Heart left ventricle (tissue), 16 donors: ENCODE measurements around the gene CHN2. TPM values are rescaled to one million over a fixed set of nuclear protein-coding genes. Genes with fewer than 3 reads are reported as not detected.

Experiments used
- ATAC-seq, 4 donors: fragments of 200-7000 bp; cut with Tn5 transposase; one replicate each; pipeline ENCODE4 v1.9.1; 2020 to 2022; ENCODE audit warnings: moderate library complexity in 4 of 4, mild to moderate bottlenecking in 3 of 4, moderate number of reproducible peaks in 1 of 4
- DNase-seq, 5 donors: peaks; one replicate each; pipeline ENCODE4 v3.0.0-alpha.2; 2020
- H3K27ac ChIP-seq, 12 donors: fragments of 200-600 bp; sonication (generic) in 4 of 12; one replicate each; pipeline versions ENCODE4 v1.5.0 to v1.8.0; 2016 to 2022; ENCODE audit warnings: mild to moderate bottlenecking in 2 of 12
- H3K27me3 ChIP-seq, 9 donors: fragments of 200-600 bp; sonication (generic) in 2 of 9; one replicate each; pipeline versions ENCODE4 v1.5.1 to v1.8.0; 2016 to 2022; ENCODE audit warnings: mild to moderate bottlenecking in 3 of 9
- H3K36me3 ChIP-seq, 9 donors: fragments of 200-600 bp; sonication (generic) in 2 of 9; one replicate each; pipeline versions ENCODE4 v1.5.0 to v1.8.0; 2018 to 2022; ENCODE audit warnings: mild to moderate bottlenecking in 2 of 9
- H3K4me1 ChIP-seq, 12 donors: fragments of 200-600 bp; sonication (generic) in 4 of 12; one replicate each; pipeline versions ENCODE4 v1.5.0 to v1.8.0; 2016 to 2022; ENCODE audit warnings: mild to moderate bottlenecking in 3 of 12
- H3K4me3 ChIP-seq, 12 donors: fragments of 200-600 bp; sonication (generic) in 4 of 12; one replicate each; pipeline versions ENCODE4 v1.5.0 to v1.8.0; 2017 to 2022; ENCODE audit warnings: mild to moderate bottlenecking in 9 of 12, moderate library complexity in 4 of 12
- H3K9me3 ChIP-seq, 12 donors: fragments of 200-600 bp; sonication (generic) in 4 of 12; one replicate each; pipeline versions ENCODE4 v1.5.0 to v1.8.0; 2016 to 2022; ENCODE audit warnings: mild to moderate bottlenecking in 1 of 12
- POLR2A ChIP-seq, 2 donors: fragments of 450-650 bp; IDR thresholded peaks; one replicate each; pipeline ENCODE4 v1.6.1; 2017; ENCODE audit warnings: antibody characterized with exemption in 2 of 2, mild to moderate bottlenecking in 2 of 2, moderate library complexity in 2 of 2
- WGBS, 4 donors: extraction: QIAGEN DNeasy Blood & Tissue Kit in 2 of 4; methylation state at CpG; one replicate each; pipeline versions ENCODE4 v1.1.5 to v1.1.7; 2013 to 2018; 5-methylcytosine and 5-hydroxymethylcytosine counted together
- intact Hi-C, 10 donors: fragments of 100-400 bp; cut with DNase I; formaldehyde crosslinking; loops; one replicate each; pipeline versions ENCODE4 v1.11.1 to v1.14.2; 2022
- polyA plus RNA-seq, 2 donors: library from polyadenylated mRNA; stranded (reverse); fragments of 200-250 nt; gene quantifications; one replicate each; pipeline ENCODE4 v1.2.3, GENCODE V29; 2013
- total RNA-seq, 9 donors: library from RNA; depleted of rRNA in 2 of 9; stranded (reverse); fragments of >200 nt in 2 of 9; fragmentation: NEBNext Ultra II Directional in 3 of 9; extraction: Animal tissue kit (Norgen Biotek cat#: 25700) in 3 of 9; gene quantifications; one replicate each; pipeline versions ENCODE4 v1.1.0 to v1.2.4, GENCODE V29; 2016 to 2023
- TF ChIP-seq, protein P1 (sequence below), 12 donors: fragments of 200-600 bp; sonication (generic) in 4 of 12; IDR thresholded peaks; one replicate each; pipeline versions ENCODE4 v1.5.0 to v1.8.0; 2018 to 2022; ENCODE audit warnings: antibody characterized with exemption in 12 of 12, mild to moderate bottlenecking in 5 of 12
- donor health status: ischemic (EF 13 %, LVEDD 7.1; RV severe dilation, severe dysfunction).
- donor health status: healthy with polysubstance abuse.
- donor health status: DM: no; HTN: yes; CAD: no.
- donor health status: DM: no; HTN: no; CAD: no.
- donor health status: ischemic (EF 25% LVEDD 6.9; RV normal size, moderate dysfunction).
- donor health status: ischemic (EF 25% LVEDD 5.7; RV mildly dilated, moderate dysfunction).
- donor health status: healthy.
- donor health status: DM: yes; HTN: yes; CAD: no.
- donor health status: ischemic (EF 35%, LVEDD 5.7; RV mildly dilated, moderate dysfunction).
- donor health status: nonischemic (EF 11% LVEDD 7.7; RV severe dilation, severe dysfunction).
- donor health status: DM: yes; HTN: yes; CAD: no.
- donor health status: PGD.
- donor health status: ischemic (EF 29% LVEDD 5.4; RV normal size, mild dysfunction).
- donor health status: nonischemic (EF 23%, LVEDD 6.1; RV moderate dilation, normal function).

Gene CHN2
- total and polyA plus RNA-seq, 11 donors: 11.2 to 54.4 (median 33.6) TPM

DNA sequence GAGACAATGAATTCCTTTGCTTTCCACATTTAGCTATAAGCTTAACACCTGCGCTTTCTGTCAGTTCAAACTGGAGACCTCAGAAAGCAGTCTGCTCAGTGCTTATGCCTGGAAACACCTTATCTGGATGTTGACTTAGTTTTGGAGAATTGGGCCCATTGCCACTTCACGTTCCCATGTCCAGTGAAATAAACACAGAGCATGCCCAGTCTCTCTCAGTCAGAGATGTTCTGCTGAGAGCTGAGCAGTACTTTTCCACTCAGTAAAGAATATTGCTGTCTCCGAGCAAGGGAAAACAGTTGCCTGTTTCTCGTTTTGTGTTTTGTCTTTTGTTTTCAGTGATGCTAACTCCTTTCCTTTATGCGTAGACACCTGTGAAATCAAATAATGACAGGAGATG is 285.9 kb downstream of the CHN2 start:
- Histone ChIP-seq H3K4me3 (peak overlapping the region in 8 of 12 donors; percentile 11 to 47 (median 28)), H3K9me3 (no peaks in the 10 kb centered on the region), H3K27ac (peak overlapping the region; percentile 45 to 88 (median 69)), H3K27me3 (no peaks in the 10 kb centered on the region), H3K4me1 (peaks cover 0 to 55% (median 23%) of the 10 kb centered on the region in 12 donors), H3K36me3 (no peaks in the 10 kb centered on the region)
- WGBS, 4 donors: 43 to 58% (median 47%) methylated on average over 5 of the region's 5 CpGs
- TF ChIP-seq, protein P1, sequence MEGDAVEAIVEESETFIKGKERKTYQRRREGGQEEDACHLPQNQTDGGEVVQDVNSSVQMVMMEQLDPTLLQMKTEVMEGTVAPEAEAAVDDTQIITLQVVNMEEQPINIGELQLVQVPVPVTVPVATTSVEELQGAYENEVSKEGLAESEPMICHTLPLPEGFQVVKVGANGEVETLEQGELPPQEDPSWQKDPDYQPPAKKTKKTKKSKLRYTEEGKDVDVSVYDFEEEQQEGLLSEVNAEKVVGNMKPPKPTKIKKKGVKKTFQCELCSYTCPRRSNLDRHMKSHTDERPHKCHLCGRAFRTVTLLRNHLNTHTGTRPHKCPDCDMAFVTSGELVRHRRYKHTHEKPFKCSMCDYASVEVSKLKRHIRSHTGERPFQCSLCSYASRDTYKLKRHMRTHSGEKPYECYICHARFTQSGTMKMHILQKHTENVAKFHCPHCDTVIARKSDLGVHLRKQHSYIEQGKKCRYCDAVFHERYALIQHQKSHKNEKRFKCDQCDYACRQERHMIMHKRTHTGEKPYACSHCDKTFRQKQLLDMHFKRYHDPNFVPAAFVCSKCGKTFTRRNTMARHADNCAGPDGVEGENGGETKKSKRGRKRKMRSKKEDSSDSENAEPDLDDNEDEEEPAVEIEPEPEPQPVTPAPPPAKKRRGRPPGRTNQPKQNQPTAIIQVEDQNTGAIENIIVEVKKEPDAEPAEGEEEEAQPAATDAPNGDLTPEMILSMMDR (IDR thresholded peaks at IDR 0.05): no peak
- peak in 1 of 2 donors; percentile 36 for TF ChIP-seq POLR2A (IDR thresholded peaks at IDR 0.05)
- intact Hi-C loops: no loop called here
- peak; percentile 72 to 81 (median 78) for ATAC-seq
- peak in 2 of 5 donors; percentile 33 to 40 for DNase-seq

DNA sequence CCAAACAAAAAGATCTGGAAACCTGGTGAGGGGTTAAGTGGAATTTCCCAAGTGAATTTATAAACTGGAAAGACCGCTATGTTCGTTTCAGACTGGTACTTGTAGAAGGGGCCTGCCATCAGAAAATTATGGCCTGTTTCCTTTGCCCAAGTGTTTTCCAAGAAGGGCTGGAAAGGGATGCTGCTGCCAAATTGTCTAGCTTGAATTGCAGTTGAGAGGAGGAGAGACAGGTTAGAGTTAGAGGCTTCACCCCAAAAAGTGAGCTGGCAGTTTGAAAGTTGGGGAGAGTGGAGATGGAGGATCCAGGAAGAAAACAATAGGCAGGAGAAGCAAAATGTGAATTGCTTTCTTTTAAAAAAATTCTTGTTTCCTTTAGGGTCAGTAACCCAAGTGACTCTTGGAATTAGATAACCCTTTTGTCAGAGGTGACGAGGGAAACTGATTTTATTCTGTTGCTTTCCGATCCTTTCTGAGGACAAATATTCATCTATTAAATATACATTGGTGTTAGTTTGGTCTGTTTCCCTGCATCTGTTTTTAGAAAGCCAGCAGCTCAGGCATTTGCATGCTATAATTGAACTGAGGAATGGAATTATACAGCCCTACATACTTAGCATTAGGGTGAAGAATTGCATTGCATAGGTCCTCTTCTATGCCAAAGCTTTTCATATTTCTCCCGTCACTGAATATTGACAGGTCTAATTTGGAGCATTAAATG is 286.5 kb downstream of the CHN2 start:
- no peak for TF ChIP-seq POLR2A (IDR thresholded peaks at IDR 0.05)
- 40 to 53% (median 41%) methylated on average over 5 of the region's 5 CpGs for WGBS, 4 donors
- Histone ChIP-seq H3K9me3 (no peaks in the 10 kb centered on the region), H3K4me3 (peak overlapping the region in 7 of 12 donors; percentile 7 to 47 (median 27)), H3K4me1 (peaks cover 0 to 61% (median 25%) of the 10 kb centered on the region in 12 donors), H3K36me3 (no peaks in the 10 kb centered on the region), H3K27me3 (no peaks in the 10 kb centered on the region), H3K27ac (peak overlapping the region in 11 of 12 donors; percentile 44 to 88 (median 71))
- DNase-seq (no peak), ATAC-seq (peak in 1 of 4 donors; percentile 4)
- intact Hi-C loops: no loop called here

- Histone ChIP-seq H3K27ac (peak overlapping the region in 9 of 12 donors; percentile 7 to 88 (median 59)), H3K4me1 (peaks cover 0 to 59% (median 25%) of the 10 kb centered on the region in 12 donors), H3K36me3 (no peaks in the 10 kb centered on the region), H3K9me3 (no peaks in the 10 kb centered on the region), H3K4me3 (peak overlapping the region in 1 of 12 donors; percentile 4), H3K27me3 (no peaks in the 10 kb centered on the region)
- 52 to 72% (median 63%) methylated on average over 4 of the region's 4 CpGs for WGBS, 4 donors
- peak in 1 of 4 donors; percentile 26 for ATAC-seq
- TF ChIP-seq POLR2A (IDR thresholded peaks at IDR 0.05): no peak
- TF ChIP-seq, protein P1 (IDR thresholded peaks at IDR 0.05): no peak
- intact Hi-C loops: no loop called here
- DNase-seq: no peak
These were observed 287.5 kb downstream of the CHN2 start for GRCh38 chr7:29482056-29482455.

DNA sequence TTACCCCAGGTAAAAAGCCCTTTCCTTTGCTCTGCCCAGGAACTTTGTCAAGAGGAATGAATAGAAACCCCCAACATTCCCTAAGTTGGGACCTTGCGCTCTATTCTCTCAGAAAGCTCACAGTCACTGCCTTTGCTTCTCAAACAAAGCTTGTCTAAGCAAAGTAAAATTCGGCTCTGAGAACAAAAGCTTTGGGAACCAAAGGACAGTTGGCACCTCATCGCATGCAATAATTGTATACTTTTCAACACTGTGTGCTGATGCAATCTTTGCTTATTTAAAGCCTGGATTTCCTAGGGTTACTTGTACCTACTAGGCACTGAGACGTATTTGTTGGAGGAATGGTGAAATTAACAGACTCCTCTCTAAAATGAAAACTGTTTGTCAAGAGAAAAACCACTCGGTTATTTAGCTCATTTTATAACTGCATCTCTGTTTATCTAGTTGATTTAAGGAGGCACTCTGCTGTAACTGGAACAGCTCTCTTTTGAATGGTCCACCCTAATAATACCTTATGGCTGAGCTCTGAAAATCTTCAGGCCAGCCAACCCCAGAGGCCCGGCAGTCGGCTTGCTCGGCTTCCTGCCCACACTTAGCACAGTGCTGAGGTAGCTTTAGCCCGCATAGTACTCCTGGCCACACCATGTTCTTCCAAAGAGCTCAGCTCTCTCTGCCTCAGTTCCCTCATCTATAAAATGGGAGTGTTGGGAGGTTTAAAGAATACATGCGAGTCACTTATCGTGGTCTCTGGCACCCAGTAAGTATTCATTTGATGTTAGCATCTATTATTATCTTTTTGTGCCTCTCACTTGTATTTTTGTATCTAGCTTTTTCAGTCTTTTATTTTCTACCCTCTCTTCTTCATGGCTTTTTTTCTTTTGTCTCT is 288.9 kb downstream of the CHN2 start:
- peak overlapping the region in 2 of 12 donors; percentile 3 to 25 for H3K4me3 ChIP-seq

More for the DNA sequence above, 288.9 kb downstream of the CHN2 start:
- TF ChIP-seq, protein P1 (IDR thresholded peaks at IDR 0.05): no peak
- TF ChIP-seq POLR2A (IDR thresholded peaks at IDR 0.05): no peak
- Histone ChIP-seq H3K4me1 (peaks cover 0 to 70% (median 29%) of the 10 kb centered on the region in 12 donors), H3K27me3 (no peaks in the 10 kb centered on the region), H3K9me3 (no peaks in the 10 kb centered on the region), H3K36me3 (no peaks in the 10 kb centered on the region), H3K27ac (peak overlapping the region in 3 of 12 donors; percentile 17 to 73 (median 47))
- WGBS, 4 donors: 82 to 87% (median 84%) methylated on average over 11 of the region's 11 CpGs
- ATAC-seq (peak in 1 of 4 donors; percentile 18), DNase-seq (peak in 2 of 5 donors; percentile 34 to 41)
- intact Hi-C loops: no loop called here
